Fibroblast of the aortic adventitia (primary cell): ENCODE measurements around the gene IBA57. TPM values are rescaled to one million over a fixed set of nuclear protein-coding genes. Genes with fewer than 3 reads are reported as not detected.

Experiments
- DNase-seq: peaks from one replicate; pipeline ENCODE4 v3.0.0-alpha.2; 2010; ENCODE audit warnings: low read depth
- H3K4me3 ChIP-seq: 2 replicates; pipeline ENCODE4 v1.5.1; 2011; ENCODE audit warnings: low read depth, mild to moderate bottlenecking, control low read depth, low read length, moderate library complexity
- CTCF ChIP-seq: IDR thresholded peaks from 2 replicates; pipeline ENCODE4 v1.5.1; 2011; ENCODE audit warnings: mild to moderate bottlenecking, low read length, control low read depth, inconsistent platforms; ENCODE audit not compliant: insufficient read depth
- small RNA-seq: library from RNA; depleted of rRNA; stranded (forward); fragments of <200 nt; gene quantifications from one replicate; pipeline ENCODE3, GENCODE V24; 2012
- total RNA-seq: library from RNA; depleted of rRNA; stranded (reverse); fragments of >200 nt; gene quantifications from 2 replicates; pipeline ENCODE4 v1.2.3, GENCODE V29; 2012; ENCODE audit warnings: low replicate concordance

The IBA57 gene
- total RNA-seq, 1 donor: 6.1 TPM

GRCh38 chr1:228228601-228229074 lies 63.0 kb downstream of the IBA57 start:
- peak; percentile 23 for DNase-seq
- TF ChIP-seq CTCF: no peak
- H3K4me3 ChIP-seq: no peak overlapping the region

DNA sequence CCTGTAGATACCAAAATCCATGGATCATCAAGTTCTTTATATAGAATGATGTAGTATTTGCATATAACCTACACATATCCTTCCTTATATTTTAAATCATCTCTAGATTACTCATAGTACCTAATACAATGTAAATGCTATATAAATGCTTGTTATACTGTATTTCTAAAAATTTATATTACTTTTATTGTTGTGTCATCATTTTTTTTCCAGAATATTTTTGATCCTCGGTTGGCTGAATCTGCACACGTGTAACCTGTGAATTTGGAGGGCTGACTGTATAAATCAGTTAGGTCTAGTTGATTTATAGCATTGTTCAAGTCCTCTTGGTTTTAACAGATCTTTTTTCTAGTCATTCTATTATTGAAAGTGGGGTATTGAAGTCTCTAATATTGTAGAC lies 65.6 kb downstream of the IBA57 start:
- H3K4me3 ChIP-seq: no peak overlapping the region
- no peak for DNase-seq
- no peak for TF ChIP-seq CTCF

Small RNA genes lying within 50 kb of the gene (small RNA-seq; reads per million reads assigned to genes)
- not detected for gene AL359510.1

Other genes starting within 250 kb of the IBA57 start
- gene WNT9A, start 217.9 kb upstream of the IBA57 start, total RNA-seq: 0.41 and 0.99 TPM in 2 replicates
- not detected in 2 replicates for gene WNT3A, start 158.8 kb upstream of the IBA57 start, total RNA-seq
- 58.0 and 246 TPM in 2 replicates for gene ARF1, start 83.1 kb upstream of the IBA57 start, total RNA-seq
- 5.9 and 21.8 TPM in 2 replicates for gene C1orf35, start 62.5 kb upstream of the IBA57 start, total RNA-seq
- 32.5 and 74.1 TPM in 2 replicates for gene MRPL55, start 56.5 kb upstream of the IBA57 start, total RNA-seq
- gene GUK1, start 25.5 kb upstream of the IBA57 start, total RNA-seq: 171 and 217 TPM in 2 replicates
- 2.0 and 2.6 TPM in 2 replicates for gene GJC2, start 15.9 kb upstream of the IBA57 start, total RNA-seq
- gene OBSCN, start 42.2 kb downstream of the IBA57 start, total RNA-seq: 0.99 and 3.1 TPM in 2 replicates
- 16.2 and 53.1 TPM in 2 replicates for gene TRIM11, start 241.0 kb downstream of the IBA57 start, total RNA-seq